Gastroesophageal sphincter (tissue), 4 donors: ENCODE measurements around the gene ADAMTS2. TPM values are rescaled to one million over a fixed set of nuclear protein-coding genes. Genes with fewer than 3 reads are reported as not detected.

Source experiments
- ATAC-seq: fragments of 150-250 bp; one replicate; pipeline ENCODE4 v1.9.1; 2016; ENCODE audit warnings: mild to moderate bottlenecking, moderate library complexity
- H3K27ac ChIP-seq, 4 donors: fragments of 200-600 bp; sonication (generic) in 3 of 4; 1 replicate in 3 of 4; 2 replicates in 1 of 4; pipeline ENCODE4 v1.5.1; 2016 to 2019
- H3K27me3 ChIP-seq: fragments of 200-600 bp; sonication (generic); one replicate; pipeline ENCODE4 v1.5.1; 2019
- H3K36me3 ChIP-seq, 2 donors: fragments of 200-600 bp; sonication (generic); one replicate each; pipeline ENCODE4 v1.5.1; 2019; ENCODE audit warnings: control low read depth in 1 of 2
- H3K4me1 ChIP-seq, 3 donors: fragments of 200-600 bp; sonication (generic); 1 replicate in 2 of 3; 2 replicates in 1 of 3; pipeline ENCODE4 v1.5.1; 2016 to 2019; ENCODE audit warnings: control low read depth in 2 of 3
- H3K4me3 ChIP-seq, 2 donors: fragments of 200-600 bp; sonication (generic); one replicate each; pipeline ENCODE4 v1.5.1; 2019; ENCODE audit warnings: mild to moderate bottlenecking in 1 of 2, moderate library complexity in 1 of 2
- H3K9me3 ChIP-seq, 3 donors: fragments of 200-600 bp; sonication (generic); one replicate each; pipeline ENCODE4 v1.5.1; 2017 to 2019; ENCODE audit warnings: control low read depth in 2 of 3
- CTCF ChIP-seq, 4 experiments: fragments of 200-600 bp in 2 of 4; fragments of 450-650 bp in 2 of 4; sonication (generic) in 1 of 4; IDR thresholded peaks; one replicate each; pipeline ENCODE4 v1.5.1; 2017 to 2019; ENCODE audit warnings: antibody characterized with exemption in 4 of 4, mild to moderate bottlenecking in 2 of 4, moderate library complexity in 2 of 4
- EP300 ChIP-seq: sonication (generic); formaldehyde crosslinking; IDR thresholded peaks from one replicate; pipeline ENCODE4 v1.6.1; 2017; ENCODE audit warnings: antibody characterized with exemption, mild to moderate bottlenecking
- POLR2A ChIP-seq, 2 donors: fragments of 450-650 bp; IDR thresholded peaks; one replicate each; pipeline ENCODE4 v1.6.1; 2017; ENCODE audit warnings: antibody characterized with exemption in 2 of 2, mild to moderate bottlenecking in 2 of 2, moderate library complexity in 1 of 2
- POLR2AphosphoS5 ChIP-seq: sonication (generic); formaldehyde crosslinking; IDR thresholded peaks from one replicate; pipeline ENCODE4 v1.6.1; 2017; ENCODE audit warnings: antibody characterized with exemption
- WGBS, 2 donors: methylation state at CpG; one replicate each; pipeline ENCODE4 v1.1.5; 2018; ENCODE audit warnings: low coverage in 1 of 2; 5-methylcytosine and 5-hydroxymethylcytosine counted together
- total RNA-seq, 4 donors: library from RNA; depleted of rRNA; stranded (reverse); fragments of >200 nt; gene quantifications; one replicate each; pipeline ENCODE4 v1.1.0, GENCODE V29; 2016

The ADAMTS2 gene
- total RNA-seq, 4 donors from 2014 or later, result 14.8 to 24.8 (median 22.6) TPM

DNA sequence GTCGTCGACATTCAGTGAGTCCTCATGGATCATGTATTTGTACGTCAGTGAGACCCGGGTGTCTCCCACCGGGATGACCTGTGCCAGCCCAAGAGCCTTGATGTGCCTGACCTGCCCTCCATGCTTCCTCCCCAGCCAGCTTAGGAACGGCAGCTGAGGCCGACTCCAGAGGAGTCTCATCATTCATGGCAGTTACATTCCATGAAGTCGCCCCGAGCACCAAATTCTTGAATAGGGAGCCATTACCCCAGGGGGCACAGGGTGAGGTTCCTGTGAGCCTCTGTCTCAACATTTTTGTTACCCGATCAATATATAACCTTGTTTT is 217.3 kb downstream of the ADAMTS2 start:
- H3K27me3 ChIP-seq, result no peaks in the 10 kb centered on the region
- no peak overlapping the region for H3K4me3 ChIP-seq
- WGBS, 2 donors, result 48 to 81% methylated on average over 3 to 5 of the region's 10 CpGs
- H3K9me3 ChIP-seq, result no peaks in the 10 kb centered on the region
- peaks cover 0 to 49% of the 10 kb centered on the region in 2 donors for H3K36me3 ChIP-seq
- TF ChIP-seq CTCF (IDR thresholded peaks at IDR 0.05) (no peak), POLR2AphosphoS5 (no peak), POLR2A (IDR thresholded peaks at IDR 0.05) (no peak), EP300 (no peak)
- no peaks in the 10 kb centered on the region for H3K4me1 ChIP-seq
- no peak for ATAC-seq
- H3K27ac ChIP-seq, result no peak overlapping the region

DNA sequence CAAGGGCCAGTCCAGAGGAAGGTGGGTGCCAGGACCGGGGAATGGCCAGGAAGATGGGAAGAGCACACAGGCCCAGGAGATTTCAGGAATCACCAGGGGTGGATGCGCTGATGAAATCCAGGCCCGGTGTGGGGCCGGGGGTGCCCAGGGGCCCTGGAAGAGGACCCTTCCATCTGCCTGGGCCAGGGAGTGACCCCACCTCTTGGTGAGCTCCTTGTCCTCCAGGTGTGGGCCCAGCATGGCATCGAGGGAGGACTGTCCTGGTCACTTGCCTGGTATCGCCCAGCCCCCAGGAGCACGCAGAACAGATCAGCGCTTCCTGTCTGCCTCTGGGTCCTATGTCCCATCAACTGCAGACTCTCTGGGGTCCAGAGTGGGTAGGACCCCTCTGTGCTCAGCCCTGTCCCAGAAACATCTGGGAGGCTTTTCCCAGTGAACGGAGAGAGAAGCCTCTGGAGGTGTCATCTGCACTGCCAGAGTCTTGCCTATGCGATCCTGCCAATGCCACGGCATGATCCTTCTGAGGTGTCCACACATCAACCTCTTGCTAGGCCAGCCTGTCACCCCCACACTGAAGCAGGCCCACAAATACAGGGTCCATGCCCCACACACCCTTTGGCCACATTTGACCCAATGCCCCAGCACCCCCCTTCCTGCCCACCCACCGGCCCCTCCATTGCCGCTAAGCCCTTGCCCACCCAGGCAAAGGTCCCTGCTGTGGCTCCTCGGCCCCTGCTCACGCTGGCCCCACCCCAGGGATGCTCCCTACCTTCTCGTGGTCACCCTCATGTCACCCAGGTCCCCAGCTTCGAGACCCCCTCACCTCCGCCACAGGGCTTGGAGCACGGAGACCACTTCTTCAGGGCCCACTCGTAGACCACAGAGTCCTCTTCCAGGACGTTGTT is 217.9 kb downstream of the ADAMTS2 start:
- peaks cover 0 to 53% of the 10 kb centered on the region in 2 donors for H3K36me3 ChIP-seq
- H3K9me3 ChIP-seq, result peaks cover 0 to 4% (median 0%) of the 10 kb centered on the region in 3 donors
- no peaks in the 10 kb centered on the region for H3K27me3 ChIP-seq
- H3K27ac ChIP-seq, result no peak overlapping the region
- WGBS, 2 donors, result 96 to 100% methylated on average over 2 to 8 of the region's 21 CpGs
- ATAC-seq, result no peak
- no peak for TF ChIP-seq POLR2AphosphoS5
- no peak for TF ChIP-seq CTCF (IDR thresholded peaks at IDR 0.05)
- TF ChIP-seq EP300, result no peak
- no peak for TF ChIP-seq POLR2A (IDR thresholded peaks at IDR 0.05)
- H3K4me3 ChIP-seq, result no peak overlapping the region
- no peaks in the 10 kb centered on the region for H3K4me1 ChIP-seq

DNA sequence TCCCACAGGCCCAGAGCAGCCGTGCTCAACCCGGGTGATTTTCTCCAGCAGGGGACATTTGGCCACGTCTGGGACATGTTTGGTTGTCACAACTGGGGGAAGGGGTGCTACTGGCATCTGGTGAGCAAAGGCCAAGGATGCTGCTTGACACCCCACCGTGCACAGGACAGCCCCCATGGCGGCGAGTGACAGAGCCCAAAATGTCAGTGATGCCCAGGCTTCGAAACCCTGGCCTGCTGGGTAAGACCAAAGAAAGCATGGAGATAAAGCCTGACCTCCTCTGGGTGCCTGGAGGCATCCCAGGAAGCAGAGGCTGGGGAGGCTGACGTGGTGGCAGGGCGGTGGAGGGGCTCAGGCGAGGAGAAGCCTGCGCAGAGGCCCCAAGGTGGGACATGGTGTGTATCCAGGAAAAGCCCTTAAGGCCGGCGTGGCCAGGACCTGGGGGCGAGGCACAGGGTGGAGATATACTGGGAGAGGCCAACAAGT is 218.7 kb downstream of the ADAMTS2 start:
- Histone ChIP-seq H3K4me3 (no peak overlapping the region), H3K36me3 (peaks cover 0 to 56% of the 10 kb centered on the region in 2 donors), H3K27me3 (no peaks in the 10 kb centered on the region), H3K9me3 (peaks cover 0 to 10% (median 0%) of the 10 kb centered on the region in 3 donors), H3K27ac (no peak overlapping the region), H3K4me1 (no peaks in the 10 kb centered on the region)
- ATAC-seq, result no peak
- 91% methylated on average over 4 of the region's 14 CpGs; no CpG with 5 or more reads in 1 of the 2 donors for WGBS, 2 donors
- TF ChIP-seq POLR2A (IDR thresholded peaks at IDR 0.05) (no peak), CTCF (IDR thresholded peaks at IDR 0.05) (no peak), EP300 (no peak), POLR2AphosphoS5 (no peak)

DNA sequence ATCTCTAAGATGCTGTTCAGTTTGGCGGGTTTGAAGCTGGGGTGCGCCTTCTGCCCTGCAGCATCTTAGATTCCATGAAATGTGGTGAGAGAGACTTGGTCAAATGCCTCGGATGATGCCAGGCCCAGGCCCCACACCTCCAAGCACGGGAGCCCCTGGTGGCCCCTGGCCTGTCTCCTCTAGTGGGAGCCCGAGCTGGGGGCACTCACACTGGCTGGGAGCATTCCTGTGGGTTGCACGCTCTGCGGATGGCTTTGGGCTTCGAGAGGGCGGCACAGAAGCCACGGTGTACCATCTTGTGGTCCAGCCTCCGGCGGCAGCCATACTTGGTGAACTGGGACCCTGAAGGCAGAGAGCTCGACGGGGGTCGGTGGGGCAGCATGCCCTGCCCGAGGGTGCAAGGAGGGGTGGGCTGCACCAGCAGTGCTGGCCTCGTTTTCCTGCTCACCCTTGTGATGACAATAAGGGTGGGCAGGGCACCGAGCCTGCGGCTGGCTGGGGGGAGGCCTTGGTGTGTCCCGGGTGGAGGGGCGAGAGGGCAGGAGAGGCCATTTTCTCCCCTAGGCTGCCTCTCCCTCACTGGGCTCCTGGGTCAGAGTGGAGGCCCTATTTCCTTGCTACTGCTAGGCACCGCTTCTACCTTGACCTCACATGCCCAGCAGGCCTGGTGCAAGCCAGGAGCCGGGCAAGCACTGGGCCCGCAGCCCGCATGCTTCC is 219.3 kb downstream of the ADAMTS2 start:
- ATAC-seq, result no peak

More for the DNA sequence above, 219.3 kb downstream of the ADAMTS2 start:
- Histone ChIP-seq H3K4me1 (no peaks in the 10 kb centered on the region), H3K27ac (no peak overlapping the region), H3K36me3 (peaks cover 0 to 59% of the 10 kb centered on the region in 2 donors), H3K27me3 (no peaks in the 10 kb centered on the region), H3K4me3 (no peak overlapping the region), H3K9me3 (peaks cover 0 to 17% (median 0%) of the 10 kb centered on the region in 3 donors)
- no peak for TF ChIP-seq EP300
- no peak for TF ChIP-seq CTCF (IDR thresholded peaks at IDR 0.05)
- TF ChIP-seq POLR2AphosphoS5, result no peak
- no peak for TF ChIP-seq POLR2A (IDR thresholded peaks at IDR 0.05)
- WGBS, 2 donors, result 83 to 100% methylated on average over 2 to 4 of the region's 25 CpGs
